A375 (cell line): ENCODE results near the gene LRRIQ1. TPM values are rescaled to one million over a fixed set of nuclear protein-coding genes. Genes with fewer than 3 reads are reported as not detected.

Experiments used
- total RNA-seq: library from RNA; depleted of rRNA; stranded (reverse); fragments of >200 nt; shearing (Covaris generic); gene quantifications from 2 replicates; pipeline ENCODE4 v1.2.3, GENCODE V29; 2014; rRNA removed

The LRRIQ1 gene, protein sequence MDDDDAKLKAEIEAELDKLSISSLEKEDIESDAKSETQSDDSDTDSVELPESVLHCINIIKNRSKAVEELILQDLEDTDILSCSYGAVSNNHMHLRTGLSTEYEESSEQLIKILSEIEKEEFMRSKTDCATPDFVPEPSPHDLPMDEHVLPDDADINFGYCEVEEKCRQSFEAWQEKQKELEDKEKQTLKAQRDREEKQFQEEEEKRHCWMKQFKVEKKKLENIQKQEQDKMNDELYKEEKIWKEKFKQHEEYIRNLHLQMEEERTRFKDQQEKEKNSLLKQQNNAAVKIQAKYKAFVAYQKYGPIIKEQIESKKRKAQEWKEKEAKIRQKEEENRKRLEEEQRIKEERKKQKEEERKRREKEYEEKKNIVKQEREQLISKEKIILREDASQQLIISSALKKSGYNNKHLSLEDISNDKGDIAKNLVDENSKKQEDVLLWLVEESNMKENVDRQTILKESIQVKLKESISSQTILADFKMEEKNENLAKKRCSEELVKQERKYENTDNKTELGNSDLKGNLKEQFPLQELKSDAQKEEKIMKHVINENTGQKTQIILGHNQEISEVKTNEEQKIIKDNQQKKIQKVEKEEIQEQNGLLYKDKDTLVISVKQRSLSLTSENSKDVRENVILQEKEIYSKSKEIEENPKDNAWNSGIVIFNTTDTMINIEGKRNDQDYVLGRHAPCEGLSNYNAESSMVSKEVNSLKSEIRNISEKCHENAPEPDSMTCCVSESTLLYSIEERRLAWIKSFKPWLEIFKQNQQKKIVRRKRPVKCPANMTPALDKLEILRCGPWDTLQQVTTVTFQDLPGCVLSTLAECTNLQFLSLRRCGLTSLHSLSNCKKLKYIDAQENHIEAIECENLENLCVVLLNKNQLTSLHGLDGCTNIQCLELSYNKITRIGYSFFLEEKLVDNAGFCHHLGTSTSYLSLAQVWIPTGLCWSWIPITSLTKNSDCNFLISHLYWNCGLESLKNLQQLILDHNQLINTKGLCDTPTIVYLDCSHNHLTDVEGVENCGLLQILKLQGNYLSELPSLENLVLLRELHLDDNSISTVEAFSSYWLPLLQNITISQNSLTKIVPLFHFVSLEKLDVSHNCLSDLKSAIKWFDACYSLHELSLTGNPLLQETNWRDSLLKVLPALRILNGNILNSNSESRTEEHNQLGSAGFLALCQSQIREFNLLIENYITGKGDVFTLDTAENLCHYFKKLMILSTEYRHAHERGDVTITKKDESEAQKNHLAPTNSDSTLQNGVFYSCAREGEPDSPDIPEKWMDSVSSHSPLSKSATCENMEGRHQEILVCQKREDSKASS (N-terminal part only)
- 0.45 and 1.9 TPM in 2 replicates for total RNA-seq

DNA sequence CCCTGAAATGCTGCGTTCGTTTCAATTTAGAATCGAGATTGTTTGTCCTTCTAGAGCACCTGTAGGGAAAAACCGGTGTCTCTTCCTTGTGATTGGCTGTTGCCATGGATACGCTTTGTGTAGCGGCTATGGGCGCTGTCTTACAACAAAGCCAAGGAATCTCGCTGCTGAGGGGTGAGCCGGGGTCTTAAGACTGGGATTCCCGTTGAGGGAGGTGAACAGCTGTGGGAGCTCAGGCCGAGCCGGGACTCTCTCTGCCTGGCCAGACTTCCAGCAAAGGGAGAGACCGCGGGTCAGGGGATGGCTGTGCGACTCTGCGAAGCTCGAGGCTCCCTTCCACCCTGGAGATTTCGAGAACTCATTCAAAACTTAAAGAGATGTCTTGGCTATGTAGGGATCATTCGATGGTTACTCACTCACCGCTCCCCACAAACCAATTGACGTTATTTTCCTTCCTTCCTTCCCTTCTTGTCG, at the start of gene LRRIQ1, which contains the start of gene TSPAN19:
Gene LRRIQ1, plus strand, starts transcription at position 118 of the 474 bp plus-strand sequence. CDS start 1,826 bp downstream, outside the sequence.
Gene TSPAN19, minus strand, starts transcription at position 44 of the 474 bp plus-strand sequence. CDS start 6,331 bp downstream, outside the sequence.

DNA sequence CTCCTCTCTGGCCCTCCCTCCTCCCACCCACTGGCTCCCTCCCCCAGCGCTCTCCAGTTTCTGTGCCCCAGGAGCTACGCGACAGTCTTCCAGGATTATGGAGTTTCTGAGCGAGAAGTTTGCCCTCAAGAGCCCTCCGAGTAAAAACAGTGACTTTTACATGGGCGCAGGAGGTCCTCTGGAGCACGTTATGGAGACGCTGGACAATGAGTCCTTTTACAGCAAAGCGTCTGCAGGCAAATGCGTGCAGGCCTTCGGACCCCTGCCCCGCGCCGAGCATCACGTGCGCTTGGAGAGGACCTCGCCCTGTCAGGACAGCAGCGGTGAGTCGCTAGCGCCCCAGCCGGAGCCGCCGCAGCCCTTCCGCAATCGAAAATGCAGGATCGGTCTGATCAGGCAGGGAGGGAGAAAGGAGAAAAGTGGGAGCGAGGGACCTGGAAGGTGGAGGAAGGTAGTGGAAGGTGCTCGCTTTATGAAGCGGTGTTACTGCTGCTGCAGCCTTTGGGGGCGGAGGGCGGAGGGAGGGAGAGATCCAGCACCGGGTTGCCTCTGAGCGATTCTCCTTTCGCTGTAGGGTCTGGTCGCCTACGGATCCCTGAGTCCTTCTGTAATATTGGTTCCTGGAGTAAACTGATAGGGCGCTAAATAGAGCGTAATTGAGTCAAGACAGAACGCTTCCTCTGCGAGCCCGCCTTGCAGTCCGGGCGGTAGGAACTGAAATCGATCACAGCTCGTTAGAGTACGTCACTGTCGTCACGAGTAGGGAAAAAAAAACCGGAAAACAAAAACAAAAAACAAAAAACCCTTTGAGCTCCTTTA, 244.2 kb downstream of the LRRIQ1 start, which contains the start of gene ALX1:
Gene ALX1, plus strand, starts transcription at position 56 of the 819 bp plus-strand sequence. Its CDS starts 42 bp downstream, at position 98.

Other genes with a start within 250 kb of the LRRIQ1 start
- 35.9 and 38.2 TPM in 2 replicates for gene SLC6A15, start 123.6 kb upstream of the LRRIQ1 start, total RNA-seq
- gene TSPAN19, start 74 bp upstream of the LRRIQ1 start, total RNA-seq = 0.08 and 0.49 TPM in 2 replicates
- gene ALX1, start 243.9 kb downstream of the LRRIQ1 start, total RNA-seq = 8.0 and 9.7 TPM in 2 replicates